Upper lobe of right lung (tissue), 1 donor: ENCODE data around the gene MRPL57. TPM values are rescaled to one million over a fixed set of nuclear protein-coding genes. Genes with fewer than 3 reads are reported as not detected.
"Not testable (repeated sequence)": the region's sequence is repeated elsewhere in the genome, so short reads cannot be mapped to it uniquely, and the experiment has no call there.

Source experiments
- ATAC-seq: fragments of 200-7000 bp; cut with Tn5 transposase; one replicate; pipeline ENCODE4 v1.9.1; 2020; ENCODE audit warnings: mild to moderate bottlenecking, moderate library complexity
- DNase-seq: peaks from one replicate; pipeline ENCODE4 v3.0.0-alpha.2; 2020
- H3K27ac ChIP-seq: fragments of 200-600 bp; one replicate; pipeline ENCODE4 v1.8.0; 2022
- H3K27me3 ChIP-seq: fragments of 200-600 bp; one replicate; pipeline ENCODE4 v1.8.0; 2022; ENCODE audit warnings: mild to moderate bottlenecking
- H3K36me3 ChIP-seq: fragments of 200-600 bp; one replicate; pipeline ENCODE4 v1.8.0; 2022
- H3K4me1 ChIP-seq: fragments of 200-600 bp; one replicate; pipeline ENCODE4 v1.8.0; 2022
- H3K4me3 ChIP-seq: fragments of 200-600 bp; one replicate; pipeline ENCODE4 v1.8.0; 2022; ENCODE audit warnings: mild to moderate bottlenecking
- H3K9me3 ChIP-seq: fragments of 200-600 bp; one replicate; pipeline ENCODE4 v1.8.0; 2022
- CTCF ChIP-seq: fragments of 200-600 bp; IDR thresholded peaks from one replicate; pipeline ENCODE4 v1.8.0; 2022; ENCODE audit warnings: antibody characterized with exemption
- intact Hi-C: fragments of 100-400 bp; cut with DNase I; formaldehyde crosslinking; loops from one replicate; pipeline ENCODE4 v1.11.0; 2022
- total RNA-seq: library from RNA; stranded (reverse); fragmentation: NEBNext Ultra II Directional; extraction: Animal tissue kit (Norgen Biotek cat#: 25700); gene quantifications from one replicate; pipeline ENCODE4 v1.2.1, GENCODE V29; 2021
- donor health status: DM: no; HTN: yes; CAD: no; lungs with severe emphysema.

MRPL57 gene
- total RNA-seq, 1 donor from 2014 or later: 19.4 TPM

DNA sequence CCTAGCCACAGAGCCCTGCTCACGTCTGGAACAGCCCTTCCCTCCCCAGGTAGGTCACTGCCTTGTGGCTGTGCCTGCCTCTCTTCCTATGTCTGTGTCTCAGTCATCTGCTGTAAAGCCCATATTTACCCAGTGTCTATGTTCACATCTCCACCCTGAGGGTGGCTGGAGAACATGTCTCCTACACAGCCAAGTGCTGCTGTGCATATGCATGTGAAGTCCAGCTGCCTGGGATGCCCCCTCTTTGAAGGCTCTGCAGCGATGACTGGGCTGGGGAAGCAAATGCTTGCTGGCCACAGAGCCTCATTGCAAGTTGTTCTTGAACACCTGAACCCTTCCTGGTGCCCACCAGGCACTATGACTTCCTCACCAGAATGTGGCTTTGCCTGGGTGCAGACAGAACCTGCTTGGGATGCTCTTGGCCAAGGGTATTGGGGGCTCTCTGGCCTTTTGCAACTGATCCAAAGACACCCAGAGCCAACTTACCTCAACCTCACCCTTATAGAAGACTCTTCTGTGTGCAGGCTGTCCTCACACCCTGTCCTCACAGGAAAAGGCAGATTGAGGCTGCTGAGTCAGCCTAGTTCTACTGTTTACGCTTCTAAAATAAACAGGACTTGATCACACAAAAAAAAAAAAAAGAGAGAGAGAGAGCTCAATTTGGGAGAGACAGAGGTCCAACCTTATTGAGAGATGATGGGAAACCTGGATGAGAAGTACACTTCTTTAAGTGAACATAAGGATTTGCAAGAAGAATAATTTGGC is 26.5 kb downstream of the MRPL57 start:
- H3K9me3 ChIP-seq: no peaks in the 10 kb centered on the region
- H3K27me3 ChIP-seq: no peaks in the 10 kb centered on the region
- no peak for TF ChIP-seq CTCF
- no peak overlapping the region for H3K27ac ChIP-seq
- ATAC-seq: no peak
- H3K4me3 ChIP-seq: no peak overlapping the region
- H3K4me1 ChIP-seq: no peaks in the 10 kb centered on the region
- DNase-seq: no peak
- intact Hi-C loops: no loop called here
- H3K36me3 ChIP-seq: no peaks in the 10 kb centered on the region

GRCh38 chr13:21208652-21209154 is 32.2 kb downstream of the MRPL57 start:
- H3K9me3 ChIP-seq: no peaks in the 10 kb centered on the region
- TF ChIP-seq CTCF: no peak
- no peaks in the 10 kb centered on the region for H3K4me1 ChIP-seq
- H3K4me3 ChIP-seq: no peak overlapping the region
- intact Hi-C loops: no loop called here
- no peak overlapping the region for H3K27ac ChIP-seq
- no peak for DNase-seq
- no peaks in the 10 kb centered on the region for H3K36me3 ChIP-seq
- no peak for ATAC-seq
- H3K27me3 ChIP-seq: peaks cover 7% of the 10 kb centered on the region

DNA sequence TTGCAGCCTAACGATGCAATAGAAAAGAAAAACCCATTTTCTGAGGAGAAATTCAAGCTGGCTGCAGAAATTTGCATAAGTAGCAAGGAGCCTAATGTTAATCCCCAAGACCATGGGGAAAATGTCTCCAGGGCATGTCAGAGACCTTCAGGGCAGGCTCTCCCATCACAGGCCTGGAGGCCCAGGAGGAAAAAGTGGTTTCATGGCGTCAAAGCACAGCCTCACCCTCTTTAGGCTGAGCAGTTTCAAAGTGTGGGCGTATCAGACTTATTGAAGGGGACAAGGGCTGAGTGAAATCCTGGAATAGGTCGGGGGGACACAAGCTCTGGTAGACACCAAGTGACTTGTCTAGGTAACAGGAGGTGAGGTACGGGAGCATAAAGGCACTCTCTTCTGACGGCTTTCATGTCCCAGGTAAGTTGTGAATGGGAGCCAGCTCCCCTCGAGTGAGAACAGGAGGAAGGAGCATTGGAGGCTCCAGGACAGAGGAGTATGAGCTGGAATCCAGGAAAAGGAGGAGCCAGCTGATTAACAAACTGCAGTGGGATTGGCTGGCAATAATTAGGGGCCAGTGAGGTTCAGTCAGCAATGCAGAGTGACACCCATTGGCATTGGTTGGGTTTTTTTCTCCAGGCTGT is 35.8 kb downstream of the MRPL57 start:
- intact Hi-C loops: no loop called here
- no peaks in the 10 kb centered on the region for H3K4me1 ChIP-seq
- no peak for ATAC-seq
- H3K9me3 ChIP-seq: no peaks in the 10 kb centered on the region
- H3K4me3 ChIP-seq: no peak overlapping the region
- H3K36me3 ChIP-seq: no peaks in the 10 kb centered on the region
- no peak for DNase-seq
- H3K27ac ChIP-seq: no peak overlapping the region
- peaks cover 7% of the 10 kb centered on the region for H3K27me3 ChIP-seq
- no peak for TF ChIP-seq CTCF

- H3K36me3 ChIP-seq, H3K9me3 ChIP-seq, intact Hi-C loops, DNase-seq, H3K27me3 ChIP-seq, H3K4me3 ChIP-seq, H3K4me1 ChIP-seq, H3K27ac ChIP-seq, ATAC-seq: not testable (repeated sequence)
Observed at GRCh38 chr13:21215419-21215818, 39.0 kb downstream of the MRPL57 start.

- no peaks in the 10 kb centered on the region for H3K4me1 ChIP-seq
- H3K36me3 ChIP-seq: no peaks in the 10 kb centered on the region
- no peak for DNase-seq
- no peaks in the 10 kb centered on the region for H3K9me3 ChIP-seq
- no peak overlapping the region for H3K4me3 ChIP-seq
- no peak overlapping the region for H3K27ac ChIP-seq
- ATAC-seq: no peak
- intact Hi-C loops: no loop called here
- peaks cover 7% of the 10 kb centered on the region for H3K27me3 ChIP-seq
- TF ChIP-seq CTCF: no peak
Observed at GRCh38 chr13:21216332-21216731, 39.9 kb downstream of the MRPL57 start.

- no peak for TF ChIP-seq CTCF
- no peak for DNase-seq
- H3K27me3 ChIP-seq: no peaks in the 10 kb centered on the region
- no peak overlapping the region for H3K27ac ChIP-seq
- ATAC-seq: no peak
- no peak overlapping the region for H3K4me3 ChIP-seq
- intact Hi-C loops: no loop called here
- no peaks in the 10 kb centered on the region for H3K36me3 ChIP-seq
- H3K4me1 ChIP-seq: no peaks in the 10 kb centered on the region
- H3K9me3 ChIP-seq: no peaks in the 10 kb centered on the region
Observed at GRCh38 chr13:21218351-21219035, 42.0 kb downstream of the MRPL57 start.
